ENCODE measurements around the gene CCDC149. TPM values are rescaled to one million over a fixed set of nuclear protein-coding genes. Genes with fewer than 3 reads are reported as not detected.

CCDC149 gene
- total RNA-seq: 10 to 100 TPM; 14.7 to 25.3 (median 20.7) TPM
- polyA plus RNA-seq: 10 to 100 TPM; 14.3 to 15.3 TPM

GRCh38 chr4:24912252-24913118, at the start of gene CCDC149:
TSS of gene CCDC149 (minus strand) at chr4:24913042. CDS start at chr4:24912864, 178 bp downstream.
- TF ChIP-seq CTCF (IDR thresholded peaks at IDR 0.05): no peak
- Histone ChIP-seq H3K27ac (peak within 1 kb of the TSS; percentile 87 to 95 (median 92)), H3K4me1 (no peaks in the 10 kb centered on the region), H3K27me3 (no peaks in the 10 kb centered on the region), H3K9me3 (no peaks in the 10 kb centered on the region), H3K4me3 (peak within 1 kb of the TSS; percentile 35 to 69 (median 51)), H3K36me3 (peaks cover 0 to 9% (median 0%) of the 10 kb centered on the region in 3 donors)
- ATAC-seq: peak; percentile 96 to 99 (median 96)
- WGBS, 2 donors: 1 to 2% methylated on average over 52 to 92 of the region's 92 CpGs
- peak; percentile 89 to 96 (median 94) for DNase-seq
- intact Hi-C loops (cut with DNase I): no loop called here
- no peak for FAIRE-seq

GRCh38 chr4:24957886-24958285, 45.0 kb upstream of the CCDC149 start:
- DNase-seq (no peak), ATAC-seq (no peak), FAIRE-seq (no peak)
- 76 to 79% methylated on average over 2 of the region's 2 CpGs for WGBS, 2 donors
- H3K27ac ChIP-seq: no peak overlapping the region
- H3K4me3 ChIP-seq: no peak overlapping the region
- H3K9me3 ChIP-seq: no peaks in the 10 kb centered on the region
- H3K4me1 ChIP-seq: no peaks in the 10 kb centered on the region
- no peaks in the 10 kb centered on the region for H3K36me3 ChIP-seq
- TF ChIP-seq CTCF (IDR thresholded peaks at IDR 0.05): no peak
- intact Hi-C loops (cut with DNase I): no loop called here
- no peaks in the 10 kb centered on the region for H3K27me3 ChIP-seq

- TF ChIP-seq CTCF (IDR thresholded peaks at IDR 0.05): no peak
- no peaks in the 10 kb centered on the region for H3K36me3 ChIP-seq
- no peaks in the 10 kb centered on the region for H3K27me3 ChIP-seq
- no peak overlapping the region for H3K4me3 ChIP-seq
- ATAC-seq (no peak), FAIRE-seq (no peak), DNase-seq (no peak)
- no peak overlapping the region for H3K27ac ChIP-seq
- 90 to 93% methylated on average over 2 of the region's 2 CpGs for WGBS, 2 donors
- intact Hi-C loops (cut with DNase I): no loop called here
- no peaks in the 10 kb centered on the region for H3K4me1 ChIP-seq
- no peaks in the 10 kb centered on the region for H3K9me3 ChIP-seq
Observed at GRCh38 chr4:24956763-24957162, 43.9 kb upstream of the CCDC149 start.

GRCh38 chr4:24956091-24956490, 43.2 kb upstream of the CCDC149 start:
- no peak for ATAC-seq
- H3K9me3 ChIP-seq: no peaks in the 10 kb centered on the region
- DNase-seq: no peak

More at GRCh38 chr4:24956091-24956490, 43.2 kb upstream of the CCDC149 start:
- 89 to 91% methylated on average over 2 of the region's 2 CpGs for WGBS, 2 donors
- no peaks in the 10 kb centered on the region for H3K4me1 ChIP-seq
- H3K27ac ChIP-seq: no peak overlapping the region
- no peak overlapping the region for H3K4me3 ChIP-seq
- H3K36me3 ChIP-seq: no peaks in the 10 kb centered on the region
- no peak for FAIRE-seq
- no peaks in the 10 kb centered on the region for H3K27me3 ChIP-seq
- no peak for TF ChIP-seq CTCF (IDR thresholded peaks at IDR 0.05)
- intact Hi-C loops (cut with DNase I): no loop called here

Measured in pancreas (tissue), 10 donors.